AG10803 (cell line): Measurements from ENCODE around the gene PDZD2.
"Not testable (repeated sequence)": the region's sequence is repeated elsewhere in the genome, so short reads cannot be mapped to it uniquely, and the experiment has no call there.

Source experiments
- DNase-seq: peaks from one replicate; pipeline ENCODE4 v3.0.0; 2010; ENCODE audit warnings: low read depth
- H3K4me3 ChIP-seq: 2 replicates; pipeline ENCODE4 v1.5.1; 2011; ENCODE audit warnings: mild to moderate bottlenecking, low read length, control low read depth
- CTCF ChIP-seq: conservative IDR thresholded peaks from 2 replicates; pipeline ENCODE4 v1.5.1; 2011; ENCODE audit warnings: mild to moderate bottlenecking, low read length, control low read depth, inconsistent platforms

PDZD2 gene

GRCh38 chr5:32116574-32117313 lies 477.8 kb downstream of the PDZD2 start:
- TF ChIP-seq CTCF, result no peak
- no peak for DNase-seq
- no peak overlapping the region for H3K4me3 ChIP-seq

GRCh38 chr5:32118922-32119321 lies 480.0 kb downstream of the PDZD2 start:
- DNase-seq, H3K4me3 ChIP-seq: not testable (repeated sequence)

- no peak for TF ChIP-seq CTCF
- no peak for DNase-seq
- H3K4me3 ChIP-seq, result no peak overlapping the region
These were observed 484.3 kb downstream of the PDZD2 start for GRCh38 chr5:32123058-32123805.

GRCh38 chr5:32123889-32124676 lies 485.2 kb downstream of the PDZD2 start:
- TF ChIP-seq CTCF, result no peak
- no peak overlapping the region for H3K4me3 ChIP-seq
- no peak for DNase-seq

GRCh38 chr5:32126691-32127090 lies 487.8 kb downstream of the PDZD2 start:
- DNase-seq, result no peak
- TF ChIP-seq CTCF, result no peak
- H3K4me3 ChIP-seq, result no peak overlapping the region

GRCh38 chr5:32127711-32128110 lies 488.8 kb downstream of the PDZD2 start:
- DNase-seq, result no peak
- H3K4me3 ChIP-seq, result no peak overlapping the region
- TF ChIP-seq CTCF, result no peak

GRCh38 chr5:32129074-32129598 lies 490.2 kb downstream of the PDZD2 start:
- TF ChIP-seq CTCF, result no peak
- DNase-seq, result no peak
- no peak overlapping the region for H3K4me3 ChIP-seq
